Lung (tissue), 16 donors: ENCODE data around the gene COMMD3. TPM values are rescaled to one million over a fixed set of nuclear protein-coding genes. Genes with fewer than 3 reads are reported as not detected.

ENCODE experiments used
- ATAC-seq: fragments of 200-7000 bp; cut with Tn5 transposase; one replicate; pipeline ENCODE4 v1.9.1; 2020; ENCODE audit warnings: moderate number of reproducible peaks; ENCODE audit not compliant: insufficient read depth, low FRiP score
- DNase-seq, 3 donors: peaks; one replicate each; pipeline ENCODE4 v3.0.0-alpha.2; 2013 to 2017
- H3K27ac ChIP-seq, 2 donors: one replicate each; pipeline ENCODE4 v1.5.1; 2013; ENCODE audit warnings: mild to moderate bottlenecking in 2 of 2, moderate library complexity in 2 of 2, control low read depth in 1 of 2, inconsistent platforms in 1 of 2, low read depth in 1 of 2, low read length in 1 of 2
- H3K27me3 ChIP-seq, 3 donors: one replicate each; pipeline ENCODE4 v1.5.1; 2013; ENCODE audit warnings: low read length in 2 of 3; ENCODE audit not compliant: control insufficient read depth in 3 of 3, insufficient read depth in 3 of 3
- H3K36me3 ChIP-seq, 4 donors: one replicate each; pipeline ENCODE4 v1.5.1; 2013; ENCODE audit warnings: low read length in 4 of 4, mild to moderate bottlenecking in 1 of 4, moderate library complexity in 1 of 4; ENCODE audit not compliant: control insufficient read depth in 4 of 4, insufficient read depth in 4 of 4
- H3K4me1 ChIP-seq, 5 donors: one replicate each; pipeline ENCODE4 v1.5.1; 2013; ENCODE audit warnings: low read length in 5 of 5, mild to moderate bottlenecking in 2 of 5, moderate library complexity in 1 of 5; ENCODE audit not compliant: control insufficient read depth in 5 of 5, insufficient read depth in 5 of 5
- H3K4me3 ChIP-seq: one replicate; pipeline ENCODE4 v1.5.1; 2013; ENCODE audit warnings: mild to moderate bottlenecking, control low read depth, moderate library complexity
- H3K9ac ChIP-seq, 2 donors: one replicate each; pipeline ENCODE4 v1.5.1; 2013; ENCODE audit warnings: low read length in 2 of 2, control low read depth in 1 of 2; ENCODE audit not compliant: insufficient read depth in 1 of 2
- H3K9me3 ChIP-seq, 4 donors: one replicate each; pipeline ENCODE4 v1.5.1; 2013; ENCODE audit warnings: low read length in 3 of 4, mild to moderate bottlenecking in 1 of 4, moderate library complexity in 1 of 4; ENCODE audit not compliant: control insufficient read depth in 4 of 4, insufficient read depth in 3 of 4
- WGBS, 2 donors: extraction: QIAGEN DNeasy Blood & Tissue Kit; methylation state at CpG; one replicate each; pipeline ENCODE4 v1.1.7; 2013; 5-methylcytosine and 5-hydroxymethylcytosine counted together
- long read RNA-seq, 5 donors: transcript quantifications; one replicate each; lab custom pipeline, GENCODE V29; 2026
- polyA plus RNA-seq, 2 donors: library from polyadenylated mRNA; stranded (reverse); fragments of 200-250 nt; gene quantifications; one replicate each; pipeline ENCODE4 v1.2.1, GENCODE V29; 2013
- total RNA-seq, 2 donors: library from RNA; depleted of rRNA in 1 of 2; stranded (reverse); fragments of >200 nt in 1 of 2; gene quantifications; one replicate each; pipeline ENCODE4 v1.2.1, GENCODE V29; 2014 to 2021
- TF ChIP-seq, protein P1 (sequence below): IDR thresholded peaks from 2 replicates; pipeline ENCODE4 v1.5.1; 2012; ENCODE audit warnings: mild to moderate bottlenecking; ENCODE audit errors: control extremely low read depth, extremely low read depth
- donor health status: control.
- donor health status: control.
- donor health status: Bipolar disorder and iron deficiency.
- donor health status: healthy.
- donor health status: DM: yes; HTN: yes; CAD: no.

COMMD3 gene
- total RNA-seq (10 to 100 TPM; 51.2 to 70.3 TPM), polyA plus RNA-seq (10 to 100 TPM; 40.6 to 61.2 TPM)
- long read RNA-seq, donor 1, transcript COMMD3-201 (8 exons, 1,342 nt) = major isoform, 21 of 28 reads
- long read RNA-seq, donor 1, partial matches to known transcripts = 0 of 28 reads
- long read RNA-seq, donor 1, other reads (novel, unspliced or antisense) = 0 of 28 reads
- long read RNA-seq, donor 2, transcript COMMD3-201 (8 exons, 1,342 nt) = major isoform, 16 of 16 reads
- long read RNA-seq, donor 2, partial matches to known transcripts = 0 of 16 reads
- long read RNA-seq, donor 2, other reads (novel, unspliced or antisense) = 0 of 16 reads
- long read RNA-seq, donor 3, transcript COMMD3-201 (8 exons, 1,342 nt) = major isoform, 26 of 32 reads
- long read RNA-seq, donor 3, partial matches to known transcripts = 0 of 32 reads
- long read RNA-seq, donor 3, other reads (novel, unspliced or antisense) = 0 of 32 reads
- long read RNA-seq, donor 4, transcript COMMD3-201 (8 exons, 1,342 nt) = major isoform, 15 of 17 reads
- long read RNA-seq, donor 4, partial matches to known transcripts = 0 of 17 reads
- long read RNA-seq, donor 4, other reads (novel, unspliced or antisense) = 0 of 17 reads
- long read RNA-seq, donor 5, transcript COMMD3-201 (8 exons, 1,342 nt) = major isoform, 43 of 57 reads
- long read RNA-seq, donor 5, partial matches to known transcripts = 5 of 57 reads
- long read RNA-seq, donor 5, other reads (novel, unspliced or antisense) = 0 of 57 reads

DNA sequence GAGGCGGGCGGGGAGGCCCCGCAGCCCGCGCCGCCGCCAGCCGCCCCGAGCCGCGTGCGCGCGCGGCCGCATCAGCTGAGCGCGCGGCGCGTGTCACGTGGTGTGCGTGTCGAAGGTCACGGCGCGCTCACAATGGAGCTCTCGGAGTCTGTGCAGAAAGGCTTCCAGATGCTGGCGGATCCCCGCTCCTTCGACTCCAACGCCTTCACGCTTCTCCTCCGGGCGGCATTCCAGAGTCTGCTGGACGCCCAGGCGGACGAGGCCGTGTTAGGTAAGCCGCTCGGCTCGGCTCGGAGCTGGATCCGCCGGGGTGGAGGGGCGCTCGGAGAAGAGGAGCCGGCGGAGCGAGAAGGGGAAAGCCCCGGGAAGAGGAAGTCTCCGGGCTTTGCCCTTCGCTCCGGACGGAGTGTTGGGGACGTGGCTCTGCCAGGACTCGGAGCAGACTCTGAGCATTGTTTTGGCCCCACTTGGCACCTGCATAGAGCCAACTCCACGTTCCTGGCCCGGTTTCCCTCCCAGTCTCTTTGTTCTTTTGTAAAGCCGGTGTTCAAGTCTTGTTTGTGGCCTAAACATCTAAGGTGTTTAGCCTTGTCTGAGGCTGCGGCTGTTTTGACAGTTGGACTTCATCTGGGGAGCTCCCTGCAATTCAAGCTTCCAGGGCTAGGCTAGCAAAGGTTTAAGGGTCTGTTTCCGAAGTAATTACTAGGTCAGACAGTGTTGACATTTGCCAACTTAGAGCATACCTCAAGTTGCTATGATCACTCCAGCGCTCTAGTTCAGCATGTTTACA is at the start of gene COMMD3:
Gene COMMD3 (plus strand): TSS at position 103 of the 790 bp plus-strand sequence. CDS start 30 bp downstream, at position 133.
- DNase-seq (peak; percentile 92 to 97 (median 95)), ATAC-seq (peak; percentile 87)
- Histone ChIP-seq H3K4me1 (peaks cover 0 to 17% (median 0%) of the 10 kb centered on the region in 5 donors), H3K4me3 (peak within 1 kb of the TSS; percentile 90), H3K9me3 (no peaks in the 10 kb centered on the region), H3K27ac (peak within 1 kb of the TSS; percentile 94 to 97), H3K27me3 (peaks cover 0 to 13% (median 6%) of the 10 kb centered on the region in 3 donors), H3K36me3 (no peaks in the 10 kb centered on the region), H3K9ac (peak within 1 kb of the TSS; percentile 86 to 94)
- TF ChIP-seq, protein P1, sequence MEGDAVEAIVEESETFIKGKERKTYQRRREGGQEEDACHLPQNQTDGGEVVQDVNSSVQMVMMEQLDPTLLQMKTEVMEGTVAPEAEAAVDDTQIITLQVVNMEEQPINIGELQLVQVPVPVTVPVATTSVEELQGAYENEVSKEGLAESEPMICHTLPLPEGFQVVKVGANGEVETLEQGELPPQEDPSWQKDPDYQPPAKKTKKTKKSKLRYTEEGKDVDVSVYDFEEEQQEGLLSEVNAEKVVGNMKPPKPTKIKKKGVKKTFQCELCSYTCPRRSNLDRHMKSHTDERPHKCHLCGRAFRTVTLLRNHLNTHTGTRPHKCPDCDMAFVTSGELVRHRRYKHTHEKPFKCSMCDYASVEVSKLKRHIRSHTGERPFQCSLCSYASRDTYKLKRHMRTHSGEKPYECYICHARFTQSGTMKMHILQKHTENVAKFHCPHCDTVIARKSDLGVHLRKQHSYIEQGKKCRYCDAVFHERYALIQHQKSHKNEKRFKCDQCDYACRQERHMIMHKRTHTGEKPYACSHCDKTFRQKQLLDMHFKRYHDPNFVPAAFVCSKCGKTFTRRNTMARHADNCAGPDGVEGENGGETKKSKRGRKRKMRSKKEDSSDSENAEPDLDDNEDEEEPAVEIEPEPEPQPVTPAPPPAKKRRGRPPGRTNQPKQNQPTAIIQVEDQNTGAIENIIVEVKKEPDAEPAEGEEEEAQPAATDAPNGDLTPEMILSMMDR = no peak
- 0 to 1% methylated on average over 54 to 63 of the region's 63 CpGs for WGBS, 2 donors

DNA sequence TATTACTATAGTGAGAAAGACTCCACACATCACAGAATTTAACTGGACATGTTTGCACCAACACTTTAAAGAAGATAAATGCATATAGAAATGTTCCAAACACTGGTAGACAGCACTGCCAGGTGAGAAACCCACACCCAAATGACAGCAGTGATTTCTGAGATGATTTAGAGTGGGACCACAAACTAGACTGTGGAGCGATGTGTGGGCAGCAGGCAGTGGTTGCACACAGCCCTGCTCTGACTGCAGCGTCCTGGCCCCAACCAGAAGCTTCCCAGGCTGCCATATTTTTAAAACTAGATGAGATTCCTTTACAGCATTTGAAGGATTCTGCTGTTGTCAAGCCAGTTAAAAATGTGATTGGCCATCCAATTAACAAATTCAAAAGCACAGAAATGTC is 47.7 kb upstream of the COMMD3 start:
- no peaks in the 10 kb centered on the region for H3K9me3 ChIP-seq
- TF ChIP-seq, protein P1 = no peak
- WGBS, 2 donors = 68 to 92% methylated on average over 2 of the region's 2 CpGs
- H3K27me3 ChIP-seq = peaks cover 0 to 2% (median 0%) of the 10 kb centered on the region in 3 donors
- no peak overlapping the region for H3K4me3 ChIP-seq
- no peaks in the 10 kb centered on the region for H3K4me1 ChIP-seq
- no peak overlapping the region for H3K27ac ChIP-seq
- ATAC-seq = no peak
- no peaks in the 10 kb centered on the region for H3K36me3 ChIP-seq
- H3K9ac ChIP-seq = no peak overlapping the region
- DNase-seq = no peak

DNA sequence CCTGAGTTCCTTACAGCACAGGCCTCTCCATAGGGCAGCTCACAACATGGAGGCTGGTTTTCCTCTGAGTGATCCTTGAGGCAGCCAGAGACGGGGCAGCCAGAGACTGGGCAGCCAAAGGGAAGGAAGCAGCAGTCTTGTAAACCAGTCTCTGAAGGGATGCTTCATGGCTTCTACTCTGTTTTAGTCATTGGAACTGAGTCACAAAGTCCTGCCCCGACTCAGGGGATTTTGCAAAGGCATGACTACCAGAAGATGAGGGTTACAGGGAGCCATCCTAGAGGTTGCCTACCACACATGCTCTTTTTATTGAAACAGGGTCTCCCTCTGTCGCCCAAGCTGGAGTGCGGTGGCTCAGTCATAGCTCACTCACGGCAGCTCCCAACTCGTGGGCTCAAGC is 44.4 kb upstream of the COMMD3 start:
- WGBS, 2 donors = 92 to 96% methylated on average over 6 of the region's 6 CpGs
- TF ChIP-seq, protein P1 = no peak
- Histone ChIP-seq H3K27me3 (no peaks in the 10 kb centered on the region), H3K36me3 (no peaks in the 10 kb centered on the region), H3K9me3 (no peaks in the 10 kb centered on the region), H3K9ac (no peak overlapping the region), H3K4me3 (no peak overlapping the region), H3K4me1 (no peaks in the 10 kb centered on the region), H3K27ac (no peak overlapping the region)
- ATAC-seq (no peak), DNase-seq (no peak)
